Posterior vena cava (tissue), 2 donors: ENCODE results near the gene RALGAPA2. TPM values are rescaled to one million over a fixed set of nuclear protein-coding genes. Genes with fewer than 3 reads are reported as not detected.

Experiments
- DNase-seq: peaks from one replicate; pipeline ENCODE4 v3.0.0-alpha.2; 2020; ENCODE audit warnings: low spot score
- intact Hi-C, 2 donors: fragments of 100-400 bp; cut with DNase I; formaldehyde crosslinking; loops; one replicate each; pipeline versions ENCODE4 v1.14.1 to v1.14.2; 2022 to 2023
- total RNA-seq, 2 donors: library from RNA; stranded (reverse); fragmentation: NEBNext Ultra II Directional; extraction: Animal tissue kit (Norgen Biotek cat#: 25700); gene quantifications; one replicate each; pipeline ENCODE4 v1.2.1, GENCODE V29; 2021
- donor health status: DM: yes; HTN: yes; CAD: no.
- donor health status: DM: yes; HTN: yes; CAD: no.

RALGAPA2 gene
- total RNA-seq, 2 donors from 2014 or later, result 34.2 to 38.0 TPM

GRCh38 chr20:20606050-20606449 lies 106.4 kb downstream of the RALGAPA2 start:
- no peak for DNase-seq
- intact Hi-C loops, result no loop called here

- intact Hi-C loops, result no loop called here
- DNase-seq, result no peak
These were observed 107.5 kb downstream of the RALGAPA2 start for GRCh38 chr20:20604907-20605306.

- intact Hi-C loops, result no loop called here
- DNase-seq, result no peak
These were observed 108.1 kb downstream of the RALGAPA2 start for GRCh38 chr20:20604357-20604756.

- no peak for DNase-seq
- intact Hi-C loops, result no loop called here
These were observed 109.0 kb downstream of the RALGAPA2 start for GRCh38 chr20:20603339-20603990.

- intact Hi-C loops, result no loop called here
These were observed 114.5 kb downstream of the RALGAPA2 start for GRCh38 chr20:20597966-20598365.

GRCh38 chr20:20594171-20594530 lies 118.3 kb downstream of the RALGAPA2 start:
- intact Hi-C loops, result no loop called here
- DNase-seq, result no peak

More at GRCh38 chr20:20597966-20598365, 114.5 kb downstream of the RALGAPA2 start:
- DNase-seq, result no peak

GRCh38 chr20:20593447-20594170 lies 118.8 kb downstream of the RALGAPA2 start:
- DNase-seq, result no peak
- intact Hi-C loops, result no loop called here

- DNase-seq, result no peak
- intact Hi-C loops, result no loop called here
These were observed 127.3 kb downstream of the RALGAPA2 start for GRCh38 chr20:20585146-20585545.

- intact Hi-C loops, result no loop called here
- DNase-seq, result no peak
These were observed 129.7 kb downstream of the RALGAPA2 start for GRCh38 chr20:20582734-20583133.

- DNase-seq, result no peak
- intact Hi-C loops, result no loop called here
These were observed 132.3 kb downstream of the RALGAPA2 start for GRCh38 chr20:20580139-20580538.

GRCh38 chr20:20578838-20579237 lies 133.6 kb downstream of the RALGAPA2 start:
- intact Hi-C loops, result no loop called here
- DNase-seq, result no peak

GRCh38 chr20:20573797-20574196 lies 138.6 kb downstream of the RALGAPA2 start:
- intact Hi-C loops, result no loop called here
- no peak for DNase-seq

- intact Hi-C loops, result no loop called here
- DNase-seq, result no peak
These were observed 141.2 kb downstream of the RALGAPA2 start for GRCh38 chr20:20571068-20571780.

- intact Hi-C loops, result no loop called here
These were observed 143.7 kb downstream of the RALGAPA2 start for GRCh38 chr20:20568604-20569205.

GRCh38 chr20:20567712-20568111 lies 144.7 kb downstream of the RALGAPA2 start:
- intact Hi-C loops, result no loop called here
- no peak for DNase-seq

More at GRCh38 chr20:20568604-20569205, 143.7 kb downstream of the RALGAPA2 start:
- DNase-seq, result no peak

GRCh38 chr20:20566516-20566915 lies 145.9 kb downstream of the RALGAPA2 start:
- DNase-seq, result no peak
- intact Hi-C loops, result no loop called here

GRCh38 chr20:20564279-20564678 lies 148.2 kb downstream of the RALGAPA2 start:
- intact Hi-C loops, result no loop called here

GRCh38 chr20:20562507-20562906 lies 149.9 kb downstream of the RALGAPA2 start:
- intact Hi-C loops, result no loop called here
- DNase-seq, result no peak

More at GRCh38 chr20:20564279-20564678, 148.2 kb downstream of the RALGAPA2 start:
- no peak for DNase-seq

GRCh38 chr20:20561841-20562240 lies 150.6 kb downstream of the RALGAPA2 start:
- no peak for DNase-seq
- intact Hi-C loops, result no loop called here

GRCh38 chr20:20561172-20561571 lies 151.3 kb downstream of the RALGAPA2 start:
- intact Hi-C loops, result no loop called here
- DNase-seq, result no peak
